ENCODE data around the gene ABCC4.
"Not testable (repeated sequence)": the region's sequence is repeated elsewhere in the genome, so short reads cannot be mapped to it uniquely, and the experiment has no call there.

ABCC4 gene

GRCh38 chr13:95207769-95208366 lies 93.4 kb downstream of the ABCC4 start:
- H3K4me3 ChIP-seq (ENCODE audit: low read depth, low read length), result no peak overlapping the region
- DNase-seq (ENCODE audit: low read depth), result no peak

- DNase-seq (ENCODE audit: low read depth), result no peak
- H3K4me3 ChIP-seq (ENCODE audit: low read depth, low read length), result no peak overlapping the region
Observed at GRCh38 chr13:95206116-95206515, 95.1 kb downstream of the ABCC4 start.

GRCh38 chr13:95204231-95204765 lies 97.0 kb downstream of the ABCC4 start:
- H3K4me3 ChIP-seq (ENCODE audit: low read depth, low read length), result no peak overlapping the region
- DNase-seq (ENCODE audit: low read depth), result no peak

GRCh38 chr13:95201814-95202651 lies 99.2 kb downstream of the ABCC4 start:
- H3K4me3 ChIP-seq (ENCODE audit: low read depth, low read length), result no peak overlapping the region
- peak; percentile 19 for DNase-seq (ENCODE audit: low read depth)

- DNase-seq (ENCODE audit: low read depth); H3K4me3 ChIP-seq (ENCODE audit: low read depth, low read length): not testable (repeated sequence)
Observed at GRCh38 chr13:95200386-95200957, 100.8 kb downstream of the ABCC4 start.

- no peak for DNase-seq (ENCODE audit: low read depth)
Observed at GRCh38 chr13:95199896-95200295, 101.4 kb downstream of the ABCC4 start.

GRCh38 chr13:95198606-95199005 lies 102.6 kb downstream of the ABCC4 start:
- not testable (repeated sequence) for DNase-seq (ENCODE audit: low read depth)

More at GRCh38 chr13:95199896-95200295, 101.4 kb downstream of the ABCC4 start:
- H3K4me3 ChIP-seq (ENCODE audit: low read depth, low read length), result no peak overlapping the region

GRCh38 chr13:95197548-95197947 lies 103.7 kb downstream of the ABCC4 start:
- DNase-seq (ENCODE audit: low read depth), result no peak
- no peak overlapping the region for H3K4me3 ChIP-seq (ENCODE audit: low read depth, low read length)

More at GRCh38 chr13:95198606-95199005, 102.6 kb downstream of the ABCC4 start:
- H3K4me3 ChIP-seq (ENCODE audit: low read depth, low read length), result not testable (repeated sequence)

GRCh38 chr13:95195146-95195545 lies 106.1 kb downstream of the ABCC4 start:
- no peak overlapping the region for H3K4me3 ChIP-seq (ENCODE audit: low read depth, low read length)
- DNase-seq (ENCODE audit: low read depth), result no peak

- no peak for DNase-seq (ENCODE audit: low read depth)
- no peak overlapping the region for H3K4me3 ChIP-seq (ENCODE audit: low read depth, low read length)
Observed at GRCh38 chr13:95193509-95194230, 107.6 kb downstream of the ABCC4 start.

- DNase-seq (ENCODE audit: low read depth), result no peak
- no peak overlapping the region for H3K4me3 ChIP-seq (ENCODE audit: low read depth, low read length)
Observed at GRCh38 chr13:95192998-95193397, 108.3 kb downstream of the ABCC4 start.

- not testable (repeated sequence) for DNase-seq (ENCODE audit: low read depth); H3K4me3 ChIP-seq (ENCODE audit: low read depth, low read length)
Observed at GRCh38 chr13:95192564-95192945, 108.7 kb downstream of the ABCC4 start.

- H3K4me3 ChIP-seq (ENCODE audit: low read depth, low read length), result no peak overlapping the region
- DNase-seq (ENCODE audit: low read depth), result peak; percentile 35
Observed at GRCh38 chr13:95191821-95192563, 109.3 kb downstream of the ABCC4 start.

- no peak overlapping the region for H3K4me3 ChIP-seq (ENCODE audit: low read depth, low read length)
- no peak for DNase-seq (ENCODE audit: low read depth)
Observed at GRCh38 chr13:95188128-95188527, 113.1 kb downstream of the ABCC4 start.

GRCh38 chr13:95185851-95186250 lies 115.4 kb downstream of the ABCC4 start:
- no peak overlapping the region for H3K4me3 ChIP-seq (ENCODE audit: low read depth, low read length)
- DNase-seq (ENCODE audit: low read depth), result no peak

- DNase-seq (ENCODE audit: low read depth), result no peak
- H3K4me3 ChIP-seq (ENCODE audit: low read depth, low read length), result no peak overlapping the region
Observed at GRCh38 chr13:95185311-95185710, 115.9 kb downstream of the ABCC4 start.

GRCh38 chr13:95184317-95184716 lies 116.9 kb downstream of the ABCC4 start:
- DNase-seq (ENCODE audit: low read depth), result no peak
- H3K4me3 ChIP-seq (ENCODE audit: low read depth, low read length), result no peak overlapping the region

GRCh38 chr13:95182570-95183265 lies 118.5 kb downstream of the ABCC4 start:
- no peak overlapping the region for H3K4me3 ChIP-seq (ENCODE audit: low read depth, low read length)
- DNase-seq (ENCODE audit: low read depth), result no peak

Measured in skeletal muscle cell (primary cell).